H9 (cell line): Measurements from ENCODE around the gene SLC36A3. TPM values are rescaled to one million over a fixed set of nuclear protein-coding genes. Genes with fewer than 3 reads are reported as not detected.
A peak's percentile ranks its signal among the peaks of the same experiment; 100 is the strongest.

ENCODE experiments used
- DNase-seq: peaks from one replicate; pipeline ENCODE4 v3.0.0-alpha.2; 2017
- H2AFZ ChIP-seq: one replicate; pipeline ENCODE4 v1.6.1; 2013; ENCODE audit warnings: mild to moderate bottlenecking, low read length, control low read depth, moderate library complexity
- H2AK5ac ChIP-seq: 2 replicates; pipeline ENCODE4 v1.6.1; 2013; ENCODE audit warnings: low read length, control low read depth, mixed read lengths; ENCODE audit not compliant: insufficient read length
- H2BK120ac ChIP-seq: one replicate; pipeline ENCODE4 v1.6.1; 2013; ENCODE audit warnings: low read depth, mild to moderate bottlenecking, low read length, control low read depth, inconsistent platforms; ENCODE audit not compliant: poor library complexity, severe bottlenecking
- H2BK12ac ChIP-seq: 2 replicates; pipeline ENCODE4 v1.6.1; 2013; ENCODE audit warnings: low read length, control low read depth, mixed read lengths, low read depth; ENCODE audit not compliant: insufficient read length
- H2BK15ac ChIP-seq: 2 replicates; pipeline ENCODE4 v1.6.1; 2013; ENCODE audit warnings: low read depth, low read length, control low read depth
- H2BK20ac ChIP-seq: one replicate; pipeline ENCODE4 v1.6.1; 2013; ENCODE audit warnings: low read depth, mild to moderate bottlenecking, low read length, control low read depth, inconsistent platforms; ENCODE audit not compliant: poor library complexity, severe bottlenecking
- H2BK5ac ChIP-seq: 2 replicates; pipeline ENCODE4 v1.6.1; 2013; ENCODE audit warnings: low read length, control low read depth, mixed read lengths; ENCODE audit not compliant: insufficient read length
- H3K14ac ChIP-seq: 2 replicates; pipeline ENCODE4 v1.6.1; 2013; ENCODE audit warnings: low read length, control low read depth; ENCODE audit not compliant: insufficient read depth
- H3K18ac ChIP-seq: 2 replicates; pipeline ENCODE4 v1.6.1; 2013; ENCODE audit warnings: low read depth, mild to moderate bottlenecking, mixed read lengths, low read length, control low read depth; ENCODE audit not compliant: insufficient read length
- H3K23ac ChIP-seq: 2 replicates; pipeline ENCODE4 v1.6.1; 2013; ENCODE audit warnings: low read length, control low read depth, mixed read lengths, low read depth; ENCODE audit not compliant: insufficient read length
- H3K23me2 ChIP-seq: 2 replicates; pipeline ENCODE4 v1.6.1; 2013; ENCODE audit warnings: low read depth, mild to moderate bottlenecking, mixed read lengths, low read length, control low read depth; ENCODE audit not compliant: insufficient read length, poor library complexity, severe bottlenecking
- H3K27ac ChIP-seq: 2 replicates; pipeline ENCODE4 v1.5.1; 2013; ENCODE audit warnings: low read length, control low read depth, mixed read lengths, low read depth; ENCODE audit not compliant: insufficient read length
- H3K27me3 ChIP-seq: 2 replicates; pipeline ENCODE4 v1.6.1; 2013; ENCODE audit warnings: low read length, control low read depth, inconsistent platforms; ENCODE audit not compliant: insufficient read depth
- H3K4ac ChIP-seq: 2 replicates; pipeline ENCODE4 v1.6.1; 2013; ENCODE audit warnings: low read depth, mild to moderate bottlenecking, control low read depth, inconsistent platforms, low read length, moderate library complexity
- H3K4me1 ChIP-seq: 2 replicates; pipeline ENCODE4 v1.6.1; 2013; ENCODE audit warnings: low read length, control low read depth, inconsistent platforms; ENCODE audit not compliant: insufficient read depth
- H3K4me2 ChIP-seq: 2 replicates; pipeline ENCODE4 v1.6.1; 2013; ENCODE audit warnings: low read length, control low read depth, mixed read lengths; ENCODE audit not compliant: insufficient read length, insufficient read depth
- H3K56ac ChIP-seq: 2 replicates; pipeline ENCODE4 v1.6.1; 2013; ENCODE audit warnings: low read depth, mild to moderate bottlenecking, mixed read lengths, low read length, control low read depth; ENCODE audit not compliant: insufficient read length
- H3K79me1 ChIP-seq: 2 replicates; pipeline ENCODE4 v1.6.1; 2013; ENCODE audit warnings: low read depth, mild to moderate bottlenecking, moderate library complexity, low read length, control low read depth, inconsistent platforms; ENCODE audit not compliant: insufficient read depth, poor library complexity, severe bottlenecking
- H3K79me2 ChIP-seq: 2 replicates; pipeline ENCODE4 v1.6.1; 2013; ENCODE audit warnings: low read length, control low read depth, inconsistent platforms; ENCODE audit not compliant: insufficient read depth
- H3K9ac ChIP-seq: 2 replicates; pipeline ENCODE4 v1.6.1; 2013; ENCODE audit warnings: low read length, control low read depth, mixed read lengths; ENCODE audit not compliant: insufficient read length; ENCODE audit errors: extremely low read depth
- H3K9me3 ChIP-seq: one replicate; pipeline ENCODE4 v1.6.1; 2013; ENCODE audit warnings: low read depth, low read length, inconsistent platforms; ENCODE audit not compliant: control insufficient read depth
- H3T11ph ChIP-seq: one replicate; pipeline ENCODE4 v1.6.1; 2013; ENCODE audit warnings: mild to moderate bottlenecking, low read length, control low read depth, inconsistent platforms
- H4K20me1 ChIP-seq: one replicate; pipeline ENCODE4 v1.6.1; 2013; ENCODE audit not compliant: control insufficient read depth, insufficient read length, insufficient read depth
- H4K5ac ChIP-seq: 2 replicates; pipeline ENCODE4 v1.6.1; 2013; ENCODE audit warnings: low read depth, mild to moderate bottlenecking, mixed read lengths, low read length, control low read depth; ENCODE audit not compliant: insufficient read length
- H4K8ac ChIP-seq: replicated peaks from 2 replicates; pipeline ENCODE4 v1.6.1; 2013; ENCODE audit warnings: low read length, control low read depth, mixed read lengths, low read depth; ENCODE audit not compliant: insufficient read length
- H4K91ac ChIP-seq: 2 replicates; pipeline ENCODE4 v1.6.1; 2013; ENCODE audit warnings: low read depth, mild to moderate bottlenecking, moderate library complexity, mixed read lengths, low read length, control low read depth; ENCODE audit not compliant: insufficient read length
- H3K27ac Mint-ChIP-seq, 3 experiments: 2 replicates in 2 of 3; 3 replicates in 1 of 3; pipeline ENCODE4 v1.8.0; 2020 to 2021; ENCODE audit warnings: mixed read lengths in 3 of 3, mild to moderate bottlenecking in 1 of 3, moderate library complexity in 1 of 3
- H3K27me3 Mint-ChIP-seq: 2 replicates; pipeline ENCODE4 v1.8.0; 2021; ENCODE audit warnings: low read depth, mild to moderate bottlenecking, moderate library complexity, mixed read lengths
- H3K36me3 Mint-ChIP-seq, 3 experiments: 2 replicates in 2 of 3; 3 replicates in 1 of 3; pipeline ENCODE4 v1.8.0; 2020 to 2021; ENCODE audit warnings: low read depth in 3 of 3, mixed read lengths in 3 of 3; ENCODE audit not compliant: insufficient read depth in 1 of 3
- H3K4me1 Mint-ChIP-seq, 2 experiments: 2 replicates each; pipeline ENCODE4 v1.8.0; 2020; ENCODE audit warnings: mixed read lengths in 2 of 2
- H3K4me3 Mint-ChIP-seq, 2 experiments: 2 replicates in 1 of 2; 3 replicates in 1 of 2; pipeline ENCODE4 v1.8.0; 2020 to 2021; ENCODE audit warnings: mild to moderate bottlenecking in 2 of 2, mixed read lengths in 2 of 2, moderate library complexity in 1 of 2
- H3K9me3 Mint-ChIP-seq, 2 experiments: 2 replicates in 1 of 2; 3 replicates in 1 of 2; pipeline ENCODE4 v1.8.0; 2020; ENCODE audit warnings: mild to moderate bottlenecking in 2 of 2, mixed read lengths in 2 of 2, moderate library complexity in 1 of 2
- WGBS: extraction: QIAGEN DNeasy Blood & Tissue Kit; methylation state at CpG from one replicate; pipeline ENCODE4 v1.1.7; 2013; ENCODE audit warnings: missing lambda C conversion rate, low lambda C conversion rate, mixed read lengths; ENCODE audit not compliant: insufficient read length; ENCODE audit errors: extremely low coverage; 5-methylcytosine and 5-hydroxymethylcytosine counted together
- total RNA-seq: library from RNA; stranded (reverse); gene quantifications from 2 replicates; pipeline ENCODE4 v1.2.1, GENCODE V29; 2021
- TF ChIP-seq, protein P1 (sequence below): fragments of 200-600 bp; sonication (generic); conservative IDR thresholded peaks from 3 replicates; pipeline ENCODE4 v1.8.0; 2021; ENCODE audit warnings: antibody characterized with exemption, mild to moderate bottlenecking

Gene SLC36A3
- total RNA-seq, 1 experiment from 2014 or later = not detected

DNA sequence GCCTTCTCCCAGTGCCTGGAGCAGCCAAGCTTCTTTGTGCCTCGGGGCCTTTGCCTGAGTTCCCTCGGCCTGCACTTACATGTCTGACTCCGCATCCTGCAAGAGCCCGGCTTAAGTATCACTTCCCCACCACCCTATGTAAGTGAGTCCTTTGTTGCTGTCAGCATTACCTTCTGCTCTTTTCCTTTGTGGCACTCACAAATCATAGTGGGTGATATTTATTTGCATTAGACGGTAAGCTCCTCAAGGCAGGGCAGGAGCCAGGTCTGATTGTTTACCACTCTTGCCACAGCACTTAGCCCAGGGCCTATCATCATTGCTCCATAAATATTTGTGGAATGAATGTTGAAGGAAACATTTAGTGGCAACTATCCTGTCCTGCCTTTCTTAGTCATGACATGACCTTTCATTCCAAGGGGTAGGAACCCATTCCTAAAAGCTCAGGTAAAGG, 45.8 kb downstream of the SLC36A3 start:
- Histone ChIP-seq H3K56ac (no peak overlapping the region), H3K23me2 (peaks cover 9% of the 10 kb centered on the region), H4K5ac (no peak overlapping the region), H4K8ac (no peak overlapping the region), H3K9ac (no peak overlapping the region), H2BK120ac (no peak overlapping the region), H3K27ac (no peak overlapping the region), H3K27me3 (no peaks in the 10 kb centered on the region), H2BK12ac (no peak overlapping the region), H2BK20ac (no peak overlapping the region), H4K91ac (no peak overlapping the region), H3K4me2 (no peak overlapping the region), H2AK5ac (no peak overlapping the region), H3K14ac (no peak overlapping the region), H3K79me2 (no peaks in the 10 kb centered on the region; the same call in 1 of the 2 replicates), H3K18ac (no peak overlapping the region), H3K9me3 (no peaks in the 10 kb centered on the region), H3T11ph (no peak overlapping the region), H2BK5ac (no peak overlapping the region), H2BK15ac (no peak overlapping the region), H3K79me1 (no peaks in the 10 kb centered on the region), H3K4ac (no peak overlapping the region), H4K20me1 (no peaks in the 10 kb centered on the region), H3K4me1 (peaks cover 3% of the 10 kb centered on the region; the same call in 1 of the 2 replicates), H3K23ac (no peak overlapping the region), H2AFZ (no peak overlapping the region)
- TF ChIP-seq, protein P1, sequence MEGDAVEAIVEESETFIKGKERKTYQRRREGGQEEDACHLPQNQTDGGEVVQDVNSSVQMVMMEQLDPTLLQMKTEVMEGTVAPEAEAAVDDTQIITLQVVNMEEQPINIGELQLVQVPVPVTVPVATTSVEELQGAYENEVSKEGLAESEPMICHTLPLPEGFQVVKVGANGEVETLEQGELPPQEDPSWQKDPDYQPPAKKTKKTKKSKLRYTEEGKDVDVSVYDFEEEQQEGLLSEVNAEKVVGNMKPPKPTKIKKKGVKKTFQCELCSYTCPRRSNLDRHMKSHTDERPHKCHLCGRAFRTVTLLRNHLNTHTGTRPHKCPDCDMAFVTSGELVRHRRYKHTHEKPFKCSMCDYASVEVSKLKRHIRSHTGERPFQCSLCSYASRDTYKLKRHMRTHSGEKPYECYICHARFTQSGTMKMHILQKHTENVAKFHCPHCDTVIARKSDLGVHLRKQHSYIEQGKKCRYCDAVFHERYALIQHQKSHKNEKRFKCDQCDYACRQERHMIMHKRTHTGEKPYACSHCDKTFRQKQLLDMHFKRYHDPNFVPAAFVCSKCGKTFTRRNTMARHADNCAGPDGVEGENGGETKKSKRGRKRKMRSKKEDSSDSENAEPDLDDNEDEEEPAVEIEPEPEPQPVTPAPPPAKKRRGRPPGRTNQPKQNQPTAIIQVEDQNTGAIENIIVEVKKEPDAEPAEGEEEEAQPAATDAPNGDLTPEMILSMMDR = no peak
- WGBS = no CpG with 5 or more reads among the region's 5 CpGs
- Mint-ChIP-seq H3K9me3 (no peaks in the 10 kb centered on the region), H3K27me3 (no peaks in the 10 kb centered on the region), H3K27ac (peak overlapping the region in 2 of 3 experiments; percentile 31 to 40; a peak in 5 of 7 replicates), H3K4me3 (no peak overlapping the region), H3K36me3 (no peaks in the 10 kb centered on the region; a peak in 2 of 7 replicates), H3K4me1 (peaks cover 20 to 27% of the 10 kb centered on the region in 2 experiments)
- no peak for DNase-seq
